Frontal cortex (tissue), 4 donors: ENCODE measurements around the gene CCL26. TPM values are rescaled to one million over a fixed set of nuclear protein-coding genes. Genes with fewer than 3 reads are reported as not detected.

Experiments used
- DNase-seq, 2 donors: peaks; one replicate each; pipeline ENCODE4 v3.0.0; 2012; ENCODE audit warnings: low spot score in 2 of 2
- FAIRE-seq: peaks from 2 replicates; lab custom pipeline; 2012; peaks lifted over from hg19 to GRCh38; lab: Jason Lieb, UNC
- total RNA-seq: library from RNA; depleted of rRNA; stranded (reverse); fragments of >200 nt; gene quantifications from one replicate; pipeline ENCODE4 v1.2.3, GENCODE V29; 2014
- donor health status: control.
- donor health status: control.
- donor health status: control.

CCL26 gene
- total RNA-seq, 1 donor from 2014 or later, result not detected

DNA sequence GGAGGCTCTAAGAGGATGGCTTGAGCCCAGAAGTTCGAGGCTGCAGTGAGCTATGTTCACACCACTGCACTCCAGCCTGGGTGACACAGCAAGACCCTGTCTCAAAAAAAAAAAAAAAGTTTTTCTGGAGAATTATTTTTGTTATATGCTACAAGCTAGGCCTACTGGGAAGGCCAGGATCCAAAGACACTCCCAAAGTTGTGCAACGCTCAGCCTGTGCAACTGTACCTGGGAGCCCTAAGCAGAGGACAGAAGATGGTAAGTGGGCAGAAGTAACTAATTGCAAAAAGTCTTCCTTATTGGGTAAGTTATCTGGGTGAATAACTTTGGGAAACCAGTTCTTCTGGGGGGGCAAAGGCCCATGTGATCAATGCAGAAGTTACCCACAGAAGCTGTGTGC lies 50.6 kb downstream of the CCL26 start:
- no peak for DNase-seq
- no peak for FAIRE-seq

- FAIRE-seq (no peak), DNase-seq (no peak)
Observed at GRCh38 chr7:75719626-75720025, 52.4 kb downstream of the CCL26 start.

Other genes with a start within 250 kb of the CCL26 start
- 13.5 TPM for gene HIP1, start 33.3 kb downstream of the CCL26 start, total RNA-seq
- gene CCL24, start 41.6 kb upstream of the CCL26 start, total RNA-seq, result not detected
- 34.2 TPM for gene RHBDD2, start 106.8 kb upstream of the CCL26 start, total RNA-seq
- 67.3 TPM for gene POR, start 142.9 kb upstream of the CCL26 start, total RNA-seq
- gene TMEM120A, start 222.4 kb upstream of the CCL26 start, total RNA-seq, result 26.1 TPM